ENCODE measurements around the gene NFATC2.

NFATC2 gene

GRCh38 chr20:51374961-51375360 is 167.6 kb downstream of the NFATC2 start:
- DNase-seq (ENCODE audit: low spot score): no peak

GRCh38 chr20:51374456-51374830 is 168.1 kb downstream of the NFATC2 start:
- DNase-seq (ENCODE audit: low spot score): no peak

GRCh38 chr20:51373713-51374455 is 168.6 kb downstream of the NFATC2 start:
- peak; percentile 42 for DNase-seq (ENCODE audit: low spot score)

GRCh38 chr20:51372966-51373365 is 169.6 kb downstream of the NFATC2 start:
- no peak for DNase-seq (ENCODE audit: low spot score)

- DNase-seq (ENCODE audit: low spot score): peak; percentile 59
These were observed 170.2 kb downstream of the NFATC2 start for GRCh38 chr20:51372176-51372803.

GRCh38 chr20:51371720-51372119 is 170.8 kb downstream of the NFATC2 start:
- DNase-seq (ENCODE audit: low spot score): no peak

GRCh38 chr20:51369503-51369902 is 173.0 kb downstream of the NFATC2 start:
- no peak for DNase-seq (ENCODE audit: low spot score)

- DNase-seq (ENCODE audit: low spot score): no peak
These were observed 173.9 kb downstream of the NFATC2 start for GRCh38 chr20:51368461-51369211.

GRCh38 chr20:51366155-51366886 is 176.2 kb downstream of the NFATC2 start:
- no peak for DNase-seq (ENCODE audit: low spot score)

GRCh38 chr20:51365670-51366069 is 176.8 kb downstream of the NFATC2 start:
- no peak for DNase-seq (ENCODE audit: low spot score)

- DNase-seq (ENCODE audit: low spot score): no peak
These were observed 178.7 kb downstream of the NFATC2 start for GRCh38 chr20:51363813-51364212.

- no peak for DNase-seq (ENCODE audit: low spot score)
These were observed 179.1 kb downstream of the NFATC2 start for GRCh38 chr20:51363378-51363777.

GRCh38 chr20:51362254-51362653 is 180.3 kb downstream of the NFATC2 start:
- no peak for DNase-seq (ENCODE audit: low spot score)

- no peak for DNase-seq (ENCODE audit: low spot score)
These were observed 181.3 kb downstream of the NFATC2 start for GRCh38 chr20:51361258-51361657.

- DNase-seq (ENCODE audit: low spot score): no peak
These were observed 181.9 kb downstream of the NFATC2 start for GRCh38 chr20:51360451-51361201.

GRCh38 chr20:51359947-51360346 is 182.6 kb downstream of the NFATC2 start:
- no peak for DNase-seq (ENCODE audit: low spot score)

- no peak for DNase-seq (ENCODE audit: low spot score)
These were observed 183.1 kb downstream of the NFATC2 start for GRCh38 chr20:51359401-51359800.

GRCh38 chr20:51358032-51358724 is 184.3 kb downstream of the NFATC2 start:
- no peak for DNase-seq (ENCODE audit: low spot score)

- no peak for DNase-seq (ENCODE audit: low spot score)
These were observed 185.0 kb downstream of the NFATC2 start for GRCh38 chr20:51357543-51357942.

GRCh38 chr20:51356871-51357270 is 185.6 kb downstream of the NFATC2 start:
- no peak for DNase-seq (ENCODE audit: low spot score)

GRCh38 chr20:51354769-51355319 is 187.7 kb downstream of the NFATC2 start:
- no peak for DNase-seq (ENCODE audit: low spot score)

All from hematopoietic multipotent progenitor cell treated with erythropoietin and hydrocortisone succinate and interleukin-3 and kit ligand, for 17 days (in vitro differentiated cells).